K562 (cell line): Measurements from ENCODE around the gene ZSWIM3. TPM values are rescaled to one million over a fixed set of nuclear protein-coding genes. Genes with fewer than 3 reads are reported as not detected.

Experiments used
- CEBPG ChIP-seq, 3 experiments: fragments of 200-800 bp in 1 of 3; sonication (Bioruptor generic) in 1 of 3; sonication (generic) in 1 of 3; formaldehyde crosslinking in 1 of 3; IDR thresholded peaks in 2 of 3; conservative IDR thresholded peaks in 1 of 3; 2 replicates each; pipeline versions ENCODE4 v1.6.1 to v1.8.0; 2016 to 2022; ENCODE audit warnings: missing compliant biosample characterization in 2 of 3, missing genetic modification characterization in 2 of 3, mild to moderate bottlenecking in 1 of 3, missing genetic modification reagents in 1 of 3
- DACH1 ChIP-seq: fragments of 450-650 bp; IDR thresholded peaks from 2 replicates; pipeline ENCODE4 v1.6.1; 2018; ENCODE audit not compliant: partially characterized antibody
- ERF ChIP-seq: fragments of 450-650 bp; formaldehyde crosslinking; IDR thresholded peaks from 2 replicates; pipeline ENCODE4 v1.4.0; 2020; ENCODE audit warnings: mild to moderate bottlenecking, mixed read lengths
- FOXK1 ChIP-seq: sonication (generic); formaldehyde crosslinking; IDR thresholded peaks from 2 replicates; pipeline ENCODE4 v1.8.0; 2022; ENCODE audit warnings: missing genetic modification reagents, mild to moderate bottlenecking, borderline replicate concordance
- MEF2D ChIP-seq: conservative IDR thresholded peaks from 2 replicates; pipeline ENCODE4 v1.6.1; 2016; ENCODE audit warnings: low read depth, missing genetic modification characterization, missing compliant biosample characterization
- MYNN ChIP-seq, 2 experiments: sonication (generic); formaldehyde crosslinking in 1 of 2; IDR thresholded peaks; 2 replicates each; pipeline versions ENCODE4 v1.5.0 to v1.6.1; 2016 to 2020; ENCODE audit warnings: antibody characterized with exemption in 1 of 2, missing genetic modification reagents in 1 of 2
- PHB ChIP-seq: fragments of 250-450 bp; sonication (Bioruptor Pico); IDR thresholded peaks from 2 replicates; pipeline ENCODE4 v1.5.0; 2021
- PHTF2 ChIP-seq: fragments of 250-450 bp; sonication (Bioruptor Pico); IDR thresholded peaks from 2 replicates; pipeline ENCODE4 v1.5.0; 2021; ENCODE audit warnings: mild to moderate bottlenecking
- POLR2H ChIP-seq: IDR thresholded peaks from 2 replicates; pipeline ENCODE4 v1.6.1; 2016; ENCODE audit warnings: missing genetic modification characterization, low read depth, mild to moderate bottlenecking, control low read depth, missing compliant biosample characterization, moderate library complexity
- SMAD4 ChIP-seq: fragments of 250-450 bp; sonication (Bioruptor Pico); conservative IDR thresholded peaks from 2 replicates; pipeline ENCODE4 v1.8.0; 2021; ENCODE audit warnings: inconsistent platforms, mild to moderate bottlenecking, moderate library complexity
- ZEB2 ChIP-seq: fragments of 450-650 bp; IDR thresholded peaks from 2 replicates; pipeline ENCODE4 v1.6.1; 2016
- ZFP36 ChIP-seq: fragments of 150-350 bp; IDR thresholded peaks from 2 replicates; pipeline ENCODE4 v1.6.1; 2018; ENCODE audit warnings: low read length, low read depth; ENCODE audit not compliant: partially characterized antibody
- ZNF518B ChIP-seq: fragments of 250-450 bp; sonication (Bioruptor Pico); IDR thresholded peaks from 2 replicates; pipeline ENCODE4 v1.5.0; 2021; ENCODE audit warnings: mild to moderate bottlenecking, moderate library complexity
- ZNF707 ChIP-seq: fragments of 250-450 bp; sonication (Bioruptor Pico); conservative IDR thresholded peaks from 2 replicates; pipeline ENCODE4 v1.8.0; 2022; ENCODE audit warnings: inconsistent platforms, mild to moderate bottlenecking, moderate library complexity
- polyA plus RNA-seq, 8 experiments: library from polyadenylated mRNA; depleted of rRNA in 4 of 8; stranded (reverse) in 5 of 8; unstranded in 3 of 8; fragments of >200 nt; fragmentation: Nextera tagmentation in 2 of 8; fragmentation: Illumina TruSeq in 1 of 8; extraction: Ambion mirVana in 2 of 8; extraction: Trizol in 1 of 8; gene quantifications; 2 replicates each; pipeline versions ENCODE4 v1.2.1 to v1.2.3, GENCODE V29; 2011 to 2014; ENCODE audit warnings: inconsistent platforms in 1 of 8, missing spikeins in 1 of 8
- total RNA-seq, 7 experiments: library from RNA; depleted of rRNA in 6 of 7; stranded (reverse); fragments of >200 nt in 6 of 7; fragmentation: Illumina TruSeq in 2 of 7; extraction: Trizol in 2 of 7; gene quantifications; 2 replicates each; pipeline versions ENCODE4 v1.2.1 to v1.2.3, GENCODE V29; 2011 to 2021; ENCODE audit warnings: low replicate concordance in 1 of 7
- TF ChIP-seq, protein P1 (sequence below), 2 experiments: fragments of 450-650 bp; IDR thresholded peaks; 2 replicates each; pipeline ENCODE4 v1.6.1; 2018; ENCODE audit warnings: mild to moderate bottlenecking in 2 of 2, low read depth in 1 of 2; ENCODE audit not compliant: partially characterized antibody in 2 of 2
- TF ChIP-seq, protein P2 (sequence below): fragments of 450-650 bp; formaldehyde crosslinking; IDR thresholded peaks from 2 replicates; pipeline ENCODE4 v1.4.0; 2020; ENCODE audit warnings: mild to moderate bottlenecking, moderate library complexity

The ZSWIM3 gene
- total and polyA plus RNA-seq, 9 of the 15 experiments (the other 6 are each of a cell fraction or from before 2014, with no cell fraction given), result 1.7 to 4.3 (median 2.9) TPM

- TF ChIP-seq, protein P1, sequence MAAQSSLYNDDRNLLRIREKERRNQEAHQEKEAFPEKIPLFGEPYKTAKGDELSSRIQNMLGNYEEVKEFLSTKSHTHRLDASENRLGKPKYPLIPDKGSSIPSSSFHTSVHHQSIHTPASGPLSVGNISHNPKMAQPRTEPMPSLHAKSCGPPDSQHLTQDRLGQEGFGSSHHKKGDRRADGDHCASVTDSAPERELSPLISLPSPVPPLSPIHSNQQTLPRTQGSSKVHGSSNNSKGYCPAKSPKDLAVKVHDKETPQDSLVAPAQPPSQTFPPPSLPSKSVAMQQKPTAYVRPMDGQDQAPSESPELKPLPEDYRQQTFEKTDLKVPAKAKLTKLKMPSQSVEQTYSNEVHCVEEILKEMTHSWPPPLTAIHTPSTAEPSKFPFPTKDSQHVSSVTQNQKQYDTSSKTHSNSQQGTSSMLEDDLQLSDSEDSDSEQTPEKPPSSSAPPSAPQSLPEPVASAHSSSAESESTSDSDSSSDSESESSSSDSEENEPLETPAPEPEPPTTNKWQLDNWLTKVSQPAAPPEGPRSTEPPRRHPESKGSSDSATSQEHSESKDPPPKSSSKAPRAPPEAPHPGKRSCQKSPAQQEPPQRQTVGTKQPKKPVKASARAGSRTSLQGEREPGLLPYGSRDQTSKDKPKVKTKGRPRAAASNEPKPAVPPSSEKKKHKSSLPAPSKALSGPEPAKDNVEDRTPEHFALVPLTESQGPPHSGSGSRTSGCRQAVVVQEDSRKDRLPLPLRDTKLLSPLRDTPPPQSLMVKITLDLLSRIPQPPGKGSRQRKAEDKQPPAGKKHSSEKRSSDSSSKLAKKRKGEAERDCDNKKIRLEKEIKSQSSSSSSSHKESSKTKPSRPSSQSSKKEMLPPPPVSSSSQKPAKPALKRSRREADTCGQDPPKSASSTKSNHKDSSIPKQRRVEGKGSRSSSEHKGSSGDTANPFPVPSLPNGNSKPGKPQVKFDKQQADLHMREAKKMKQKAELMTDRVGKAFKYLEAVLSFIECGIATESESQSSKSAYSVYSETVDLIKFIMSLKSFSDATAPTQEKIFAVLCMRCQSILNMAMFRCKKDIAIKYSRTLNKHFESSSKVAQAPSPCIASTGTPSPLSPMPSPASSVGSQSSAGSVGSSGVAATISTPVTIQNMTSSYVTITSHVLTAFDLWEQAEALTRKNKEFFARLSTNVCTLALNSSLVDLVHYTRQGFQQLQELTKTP (IDR thresholded peaks at IDR 0.05; ENCODE audit: low read depth in 1 of 2, partially characterized antibody in 2 of 2), result no peak
- TF ChIP-seq PHB (CRISPR knock-in tag) (no peak), FOXK1 (CRISPR knock-in tag) (0 out of 2 replicates have a peak, but pooled peaks have one; percentile 52), CEBPG (CRISPR knock-in tag; IDR thresholded peaks at IDR 0.05) (peak; percentile 81), CEBPG (tag; conservative IDR thresholded peaks at IDR 0.05 in 1 of 2, IDR thresholded peaks at IDR 0.05 in 1 of 2) (peak; percentile 88 to 96), MEF2D (tag) (no peak), ZNF707 (CRISPR knock-in tag) (no peak), ZEB2 (no peak), MYNN (IDR thresholded peaks at IDR 0.05) (no peak), MYNN (CRISPR knock-in tag; IDR thresholded peaks at IDR 0.05) (no peak), POLR2H (tag) (no peak), ERF (CRISPR knock-in tag) (no peak), ZNF518B (CRISPR knock-in tag) (no peak), PHTF2 (CRISPR knock-in tag) (no peak), DACH1 (no peak), SMAD4 (no peak), ZFP36 (peak; percentile 75)
- TF ChIP-seq, protein P2, sequence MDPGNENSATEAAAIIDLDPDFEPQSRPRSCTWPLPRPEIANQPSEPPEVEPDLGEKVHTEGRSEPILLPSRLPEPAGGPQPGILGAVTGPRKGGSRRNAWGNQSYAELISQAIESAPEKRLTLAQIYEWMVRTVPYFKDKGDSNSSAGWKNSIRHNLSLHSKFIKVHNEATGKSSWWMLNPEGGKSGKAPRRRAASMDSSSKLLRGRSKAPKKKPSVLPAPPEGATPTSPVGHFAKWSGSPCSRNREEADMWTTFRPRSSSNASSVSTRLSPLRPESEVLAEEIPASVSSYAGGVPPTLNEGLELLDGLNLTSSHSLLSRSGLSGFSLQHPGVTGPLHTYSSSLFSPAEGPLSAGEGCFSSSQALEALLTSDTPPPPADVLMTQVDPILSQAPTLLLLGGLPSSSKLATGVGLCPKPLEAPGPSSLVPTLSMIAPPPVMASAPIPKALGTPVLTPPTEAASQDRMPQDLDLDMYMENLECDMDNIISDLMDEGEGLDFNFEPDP (CRISPR knock-in tag), result no peak
These were observed 24.2 kb upstream of the ZSWIM3 start, which contains the start of gene SNX21 (continued) for GRCh38 chr20:45833030-45833882.
